Esophagus muscularis mucosa (tissue), 3 donors: ENCODE results near the gene RIN1.

Source experiments
- POLR2A ChIP-seq: fragments of 450-650 bp; IDR thresholded peaks from one replicate; pipeline ENCODE4 v1.6.1; 2017; ENCODE audit warnings: antibody characterized with exemption, moderate library complexity, mild to moderate bottlenecking, low read depth
- POLR2AphosphoS5 ChIP-seq, 2 donors: sonication (generic); formaldehyde crosslinking; IDR thresholded peaks; one replicate each; pipeline ENCODE4 v1.6.1; 2017; ENCODE audit warnings: antibody characterized with exemption in 2 of 2
- TF ChIP-seq, protein P1 (sequence below), 3 experiments: fragments of 200-600 bp in 2 of 3; fragments of 450-650 bp in 1 of 3; sonication (generic) in 2 of 3; IDR thresholded peaks; one replicate each; pipeline ENCODE4 v1.5.1; 2017 to 2019; ENCODE audit warnings: antibody characterized with exemption in 3 of 3, mild to moderate bottlenecking in 2 of 3, moderate library complexity in 1 of 3

DNA sequence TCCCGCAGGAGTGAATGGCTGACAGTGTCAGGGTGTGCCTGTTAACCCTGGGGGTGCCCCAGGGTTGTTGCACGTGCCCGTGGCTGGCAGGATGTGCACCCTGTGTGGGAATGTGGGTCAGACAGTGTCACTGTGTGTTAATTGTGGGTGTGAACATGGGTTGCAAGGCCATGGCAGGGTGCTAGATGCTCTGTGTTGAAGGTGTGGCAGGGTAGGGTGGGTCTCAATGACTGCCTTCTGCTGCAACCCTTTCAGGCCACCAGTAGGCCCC lies 8.3 kb downstream of the RIN1 start:
- TF ChIP-seq POLR2A = no peak
- TF ChIP-seq, protein P1, sequence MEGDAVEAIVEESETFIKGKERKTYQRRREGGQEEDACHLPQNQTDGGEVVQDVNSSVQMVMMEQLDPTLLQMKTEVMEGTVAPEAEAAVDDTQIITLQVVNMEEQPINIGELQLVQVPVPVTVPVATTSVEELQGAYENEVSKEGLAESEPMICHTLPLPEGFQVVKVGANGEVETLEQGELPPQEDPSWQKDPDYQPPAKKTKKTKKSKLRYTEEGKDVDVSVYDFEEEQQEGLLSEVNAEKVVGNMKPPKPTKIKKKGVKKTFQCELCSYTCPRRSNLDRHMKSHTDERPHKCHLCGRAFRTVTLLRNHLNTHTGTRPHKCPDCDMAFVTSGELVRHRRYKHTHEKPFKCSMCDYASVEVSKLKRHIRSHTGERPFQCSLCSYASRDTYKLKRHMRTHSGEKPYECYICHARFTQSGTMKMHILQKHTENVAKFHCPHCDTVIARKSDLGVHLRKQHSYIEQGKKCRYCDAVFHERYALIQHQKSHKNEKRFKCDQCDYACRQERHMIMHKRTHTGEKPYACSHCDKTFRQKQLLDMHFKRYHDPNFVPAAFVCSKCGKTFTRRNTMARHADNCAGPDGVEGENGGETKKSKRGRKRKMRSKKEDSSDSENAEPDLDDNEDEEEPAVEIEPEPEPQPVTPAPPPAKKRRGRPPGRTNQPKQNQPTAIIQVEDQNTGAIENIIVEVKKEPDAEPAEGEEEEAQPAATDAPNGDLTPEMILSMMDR (IDR thresholded peaks at IDR 0.05) = no peak
- TF ChIP-seq POLR2AphosphoS5 (IDR thresholded peaks at IDR 0.05) = no peak
